ENCODE results near the gene LSMEM2.
"Not testable (repeated sequence)": the region's sequence is repeated elsewhere in the genome, so short reads cannot be mapped to it uniquely, and the experiment has no call there.

LSMEM2 gene

DNA sequence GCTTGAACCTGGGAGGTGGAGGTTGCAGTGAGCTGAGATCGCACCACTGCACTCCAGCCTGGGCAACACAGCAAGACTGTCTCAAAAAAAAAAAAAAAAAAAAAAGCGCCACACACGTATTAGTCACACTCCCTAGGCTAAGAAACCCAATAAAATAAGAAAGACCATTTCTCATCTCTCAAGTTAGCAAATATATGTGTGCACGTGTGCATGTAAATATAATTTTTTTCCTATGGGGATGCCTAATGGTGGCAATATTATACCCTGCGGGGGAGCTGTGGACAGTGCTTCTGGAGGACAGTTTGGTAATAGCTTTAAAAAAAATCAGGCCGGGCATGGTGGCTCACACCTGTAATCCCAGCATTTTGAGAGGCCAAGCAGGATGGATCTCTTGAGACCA lies 5.2 kb downstream of the LSMEM2 start:
- DNase-seq: not testable (repeated sequence)

GRCh38 chr3:50286322-50287227 lies 7.7 kb downstream of the LSMEM2 start:
- no peak for DNase-seq

- no peak for DNase-seq
Measured at GRCh38 chr3:50287262-50287661, 8.4 kb downstream of the LSMEM2 start.

GRCh38 chr3:50288387-50289007 lies 9.6 kb downstream of the LSMEM2 start:
- DNase-seq: no peak

- DNase-seq: no peak
Measured at GRCh38 chr3:50289130-50289529, 10.2 kb downstream of the LSMEM2 start.

DNA sequence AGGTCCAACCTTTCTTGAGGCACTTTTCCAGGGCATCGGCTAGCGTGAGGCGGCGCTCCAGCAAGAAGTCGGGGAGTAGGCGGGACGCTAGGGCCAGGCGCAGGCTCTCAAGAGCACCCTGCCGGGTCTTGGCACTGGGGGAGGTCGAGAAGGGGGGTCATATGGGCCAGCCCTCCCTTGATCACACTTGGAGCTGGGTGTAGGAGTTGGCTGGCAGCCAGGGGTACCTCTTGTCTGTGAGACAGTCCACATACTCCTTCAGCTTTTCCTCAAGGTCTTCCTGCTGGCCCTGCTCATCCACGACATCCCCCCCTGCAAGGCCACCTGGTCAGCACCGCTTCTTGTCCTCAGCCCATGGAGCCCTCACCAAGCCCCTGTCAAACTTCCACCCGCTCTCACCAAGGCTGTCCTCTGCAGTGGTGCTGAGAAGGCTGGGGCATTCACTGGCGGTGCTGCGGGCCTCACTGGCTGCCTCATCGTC lies 11.3 kb downstream of the LSMEM2 start:
- no peak for DNase-seq

GRCh38 chr3:50292159-50293078 lies 13.5 kb downstream of the LSMEM2 start, which contains the start of gene IFRD2:
IFRD2 (minus strand) TSS chr3:50292429; CDS start chr3:50292274, 155 bp downstream.
- peak; percentile 96 for DNase-seq

- no peak for DNase-seq
Measured at GRCh38 chr3:50293079-50293801, 14.4 kb downstream of the LSMEM2 start.

GRCh38 chr3:50294089-50294488 lies 15.2 kb downstream of the LSMEM2 start:
- DNase-seq: no peak

- DNase-seq: no peak
Measured at GRCh38 chr3:50294492-50295403, 15.9 kb downstream of the LSMEM2 start.

- no peak for DNase-seq
Measured at GRCh38 chr3:50295553-50296431, 16.9 kb downstream of the LSMEM2 start.

GRCh38 chr3:50296721-50297383 lies 18.0 kb downstream of the LSMEM2 start:
- no peak for DNase-seq

DNA sequence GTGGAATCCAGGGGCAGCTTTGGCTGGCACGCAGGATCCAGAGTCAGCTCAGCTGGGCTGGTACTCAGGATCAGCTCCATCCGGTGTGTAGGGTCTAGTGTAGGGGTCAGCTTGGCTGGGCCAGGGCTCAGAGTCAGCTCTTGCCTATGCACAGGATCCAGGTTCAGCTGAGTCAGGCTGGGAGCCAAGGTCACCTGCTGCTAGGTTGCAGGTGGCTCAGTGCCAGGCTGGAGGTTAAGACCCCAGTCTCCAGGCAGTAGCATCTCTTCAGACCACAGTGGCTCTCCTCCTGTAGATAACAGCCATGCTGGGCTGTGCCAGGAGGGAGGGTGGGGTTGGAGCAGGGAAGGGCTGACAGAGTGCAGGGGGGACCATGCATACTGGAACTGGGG lies 18.5 kb downstream of the LSMEM2 start:
- no peak for DNase-seq

GRCh38 chr3:50297896-50298725 lies 19.2 kb downstream of the LSMEM2 start:
- peak; percentile 26 for DNase-seq

- DNase-seq: peak; percentile 100
Measured at GRCh38 chr3:50298836-50299637, 20.1 kb downstream of the LSMEM2 start, which contains the start of the genes HYAL3 and NAA80. HYAL3 (minus strand) TSS chr3:50299405; CDS start chr3:50295602, 3,803 bp downstream. NAA80 (minus strand) TSS chr3:50299405; CDS start chr3:50297463, 1,942 bp downstream.

DNA sequence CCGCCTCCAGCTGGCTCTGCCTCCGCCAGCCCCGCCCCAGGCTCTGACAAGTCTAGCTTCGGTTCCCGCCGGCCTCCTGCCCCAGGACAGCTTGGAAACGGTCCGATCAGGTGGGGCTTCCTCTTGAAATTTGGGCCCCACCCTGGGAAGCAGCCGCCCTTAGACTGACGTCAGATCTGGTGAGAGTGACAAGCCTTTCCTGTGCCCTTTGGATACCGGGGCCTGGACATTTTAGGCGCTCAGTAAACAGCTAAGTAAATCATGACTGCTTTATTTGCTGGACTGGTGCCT lies 20.7 kb downstream of the LSMEM2 start:
- DNase-seq: no peak

- no peak for DNase-seq
Measured at GRCh38 chr3:50299929-50300680, 21.2 kb downstream of the LSMEM2 start.

Measured in CD4-positive, alpha-beta T cell treated with Interleukin-17A for 4 hours (primary cell).